ENCODE data around the gene PXMP2. TPM values are rescaled to one million over a fixed set of nuclear protein-coding genes. Genes with fewer than 3 reads are reported as not detected.

PXMP2 gene
- total and polyA plus RNA-seq, 2 of the 8 experiments (the other 6 are each of a cell fraction or from before 2014, with no cell fraction given), result 13.8 to 15.1 TPM

- TF ChIP-seq MAX (IDR thresholded peaks at IDR 0.05) (no peak), EGR1 (IDR thresholded peaks at IDR 0.05; ENCODE audit: borderline replicate concordance, low read depth, low read length) (no peak), CEBPB (IDR thresholded peaks at IDR 0.05; ENCODE audit: low read depth, low read length) (no peak), CREB1 (IDR thresholded peaks at IDR 0.05) (no peak), RNF2 (IDR thresholded peaks at IDR 0.05; ENCODE audit: borderline replicate concordance, low read depth, low read length, missing control alignments, poor library complexity, severe bottlenecking) (no peak), USF2 (IDR thresholded peaks at IDR 0.05; ENCODE audit: low read length) (no peak), NRF1 (IDR thresholded peaks at IDR 0.05; ENCODE audit: low read depth, low read length) (no peak)
Observed at GRCh38 chr12:132736378-132736777, 49.0 kb downstream of the PXMP2 start (continued).
